Endothelial cell of coronary artery (primary cell): ENCODE measurements around the gene H2AZ1. TPM values are rescaled to one million over a fixed set of nuclear protein-coding genes. Genes with fewer than 3 reads are reported as not detected.

ENCODE experiments used
- total RNA-seq: library from RNA; depleted of rRNA; stranded (reverse); fragments of >200 nt; gene quantifications from 2 replicates; pipeline ENCODE4 v1.2.3, GENCODE V29; 2014

H2AZ1 gene
- 319 and 537 TPM in 2 replicates for total RNA-seq

GRCh38 chr4:99949999-99950912, at the start of gene H2AZ1:
Gene H2AZ1, minus strand, starts transcription at chr4:99950275. Its CDS starts 105 bp downstream, at chr4:99950170.

GRCh38 chr4:99946356-99947189, 3.5 kb downstream of the H2AZ1 start, which contains the start of gene DNAJB14:
Gene DNAJB14, minus strand, starts transcription at chr4:99946618. Its CDS starts 47 bp downstream, at chr4:99946571.

Other genes with a start within 250 kb of the H2AZ1 start
- gene DAPP1, start 133.4 kb downstream of the H2AZ1 start, total RNA-seq: 0.09 TPM in 1 of 2 replicates, not detected in the other
- gene LAMTOR3, start 55.8 kb downstream of the H2AZ1 start, total RNA-seq: 20.2 and 20.6 TPM in 2 replicates
- 53.9 and 72.9 TPM in 2 replicates for gene DNAJB14, start 3.7 kb downstream of the H2AZ1 start, total RNA-seq
- gene DDIT4L, start 240.2 kb upstream of the H2AZ1 start, total RNA-seq: 1.4 and 5.4 TPM in 2 replicates